D721Med (cell line): Measurements from ENCODE around the gene TF.

Source experiments
- DNase-seq: peaks from one replicate; pipeline ENCODE4 v3.0.0; 2011; ENCODE audit warnings: low spot score; ENCODE audit not compliant: insufficient read length
- FAIRE-seq: peaks from 2 replicates; lab custom pipeline; 2011; peaks lifted over from hg19 to GRCh38; lab: Jason Lieb, UNC
- TF ChIP-seq, protein P1 (sequence below): IDR thresholded peaks from 2 replicates; pipeline ENCODE4 v1.5.1; 2012; ENCODE audit warnings: mild to moderate bottlenecking, control low read depth; ENCODE audit not compliant: insufficient read depth; ENCODE audit errors: missing control alignments

Gene TF

DNA sequence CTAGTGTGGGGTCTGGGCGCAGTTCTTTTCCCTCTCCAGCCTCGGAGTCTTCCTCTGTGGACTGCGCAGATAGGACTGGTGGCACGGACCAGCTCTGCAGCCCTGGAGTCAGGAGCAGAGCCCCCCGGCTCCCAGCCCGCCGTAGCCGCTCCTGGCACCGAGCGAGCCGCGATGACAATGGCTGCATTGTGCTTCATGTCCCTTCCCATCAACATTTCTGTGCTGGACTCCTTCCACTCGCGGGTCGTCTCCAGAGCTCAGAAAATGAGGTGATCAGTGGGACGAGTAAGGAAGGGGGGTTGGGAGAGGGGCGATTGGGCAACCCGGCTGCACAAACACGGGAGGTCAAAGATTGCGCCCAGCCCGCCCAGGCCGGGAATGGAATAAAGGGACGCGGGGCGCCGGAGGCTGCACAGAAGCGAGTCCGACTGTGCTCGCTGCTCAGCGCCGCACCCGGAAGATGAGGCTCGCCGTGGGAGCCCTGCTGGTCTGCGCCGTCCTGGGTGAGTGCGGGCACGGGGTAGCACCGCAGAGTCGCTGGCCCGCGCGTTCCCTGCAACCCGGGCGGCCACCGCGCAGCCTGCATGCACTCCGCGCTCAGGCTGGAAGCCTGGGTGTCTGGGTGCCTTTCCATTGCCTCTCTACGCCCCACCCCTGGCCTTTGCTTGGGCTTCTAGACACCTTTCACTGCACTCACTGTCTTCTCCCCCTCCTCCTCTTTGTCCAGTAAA, at the start of gene TF:
TSS of gene TF (plus strand) at position 413 of the 731 bp plus-strand sequence. CDS start at position 461, 48 bp downstream.
- DNase-seq (no peak), FAIRE-seq (no peak)
- TF ChIP-seq, protein P1, sequence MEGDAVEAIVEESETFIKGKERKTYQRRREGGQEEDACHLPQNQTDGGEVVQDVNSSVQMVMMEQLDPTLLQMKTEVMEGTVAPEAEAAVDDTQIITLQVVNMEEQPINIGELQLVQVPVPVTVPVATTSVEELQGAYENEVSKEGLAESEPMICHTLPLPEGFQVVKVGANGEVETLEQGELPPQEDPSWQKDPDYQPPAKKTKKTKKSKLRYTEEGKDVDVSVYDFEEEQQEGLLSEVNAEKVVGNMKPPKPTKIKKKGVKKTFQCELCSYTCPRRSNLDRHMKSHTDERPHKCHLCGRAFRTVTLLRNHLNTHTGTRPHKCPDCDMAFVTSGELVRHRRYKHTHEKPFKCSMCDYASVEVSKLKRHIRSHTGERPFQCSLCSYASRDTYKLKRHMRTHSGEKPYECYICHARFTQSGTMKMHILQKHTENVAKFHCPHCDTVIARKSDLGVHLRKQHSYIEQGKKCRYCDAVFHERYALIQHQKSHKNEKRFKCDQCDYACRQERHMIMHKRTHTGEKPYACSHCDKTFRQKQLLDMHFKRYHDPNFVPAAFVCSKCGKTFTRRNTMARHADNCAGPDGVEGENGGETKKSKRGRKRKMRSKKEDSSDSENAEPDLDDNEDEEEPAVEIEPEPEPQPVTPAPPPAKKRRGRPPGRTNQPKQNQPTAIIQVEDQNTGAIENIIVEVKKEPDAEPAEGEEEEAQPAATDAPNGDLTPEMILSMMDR, result no peak

DNA sequence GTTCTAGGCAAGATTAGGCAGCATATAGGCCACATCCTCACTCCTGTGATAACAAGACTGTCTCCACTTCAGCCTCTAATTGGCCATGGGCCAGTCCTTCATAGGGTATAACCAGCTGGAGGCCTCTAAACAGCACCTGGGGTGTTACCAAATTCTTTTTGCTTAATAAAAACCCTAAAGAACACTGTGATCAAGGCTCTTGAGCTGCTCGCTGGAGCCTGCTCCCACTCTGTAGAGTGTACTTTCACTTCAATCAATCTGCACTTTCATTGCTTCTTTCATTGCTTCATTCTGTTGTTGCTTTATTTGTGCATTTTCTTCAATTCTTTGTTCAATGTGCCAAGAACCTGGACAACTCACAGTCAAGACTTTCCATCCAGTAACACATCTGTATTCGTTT, 48.2 kb upstream of the TF start:
- TF ChIP-seq, protein P1, result no peak
- DNase-seq, result no peak

DNA sequence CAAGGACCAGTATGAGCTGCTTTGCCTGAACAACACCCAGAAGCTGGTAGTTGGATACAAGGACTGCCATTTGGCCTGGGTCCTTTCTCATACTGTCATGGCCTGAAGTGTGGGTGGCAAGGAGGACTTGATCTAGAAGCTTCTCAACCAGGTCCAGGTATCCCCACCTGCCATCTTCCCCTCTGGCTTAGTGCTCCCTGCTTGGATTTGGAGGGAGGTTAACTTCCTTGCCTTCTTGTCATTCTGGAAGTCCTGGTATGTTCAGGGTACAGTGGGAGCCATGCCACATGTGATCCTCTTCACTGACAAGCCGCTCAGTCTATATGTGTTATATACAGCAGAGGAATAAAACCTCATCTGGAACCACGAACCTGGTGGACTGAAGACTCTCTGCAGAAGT, 46.7 kb upstream of the TF start:
- TF ChIP-seq, protein P1, result no peak
- FAIRE-seq (no peak), DNase-seq (no peak)

More for the DNA sequence above, 48.2 kb upstream of the TF start:
- FAIRE-seq, result no peak

DNA sequence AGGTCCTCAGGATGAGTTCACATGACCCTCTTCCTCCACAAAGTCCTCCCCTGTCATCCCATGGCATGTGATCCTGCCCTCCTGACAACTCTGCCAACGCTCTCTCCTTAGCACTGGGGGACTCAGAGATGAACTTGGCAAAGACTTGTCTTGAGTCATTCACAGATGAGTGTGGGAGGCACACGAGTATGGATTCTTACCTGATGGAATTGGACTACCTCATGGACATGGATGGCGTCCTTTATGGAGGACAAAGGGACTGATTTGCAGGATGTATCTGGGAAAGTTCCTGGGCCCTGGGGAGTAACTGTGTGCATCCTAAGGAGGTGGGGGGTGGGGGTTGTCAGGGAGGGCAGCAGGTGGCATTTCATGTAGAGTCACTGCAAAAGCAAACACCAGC, 46.3 kb upstream of the TF start:
- TF ChIP-seq, protein P1, result no peak
- no peak for DNase-seq
- FAIRE-seq, result no peak

DNA sequence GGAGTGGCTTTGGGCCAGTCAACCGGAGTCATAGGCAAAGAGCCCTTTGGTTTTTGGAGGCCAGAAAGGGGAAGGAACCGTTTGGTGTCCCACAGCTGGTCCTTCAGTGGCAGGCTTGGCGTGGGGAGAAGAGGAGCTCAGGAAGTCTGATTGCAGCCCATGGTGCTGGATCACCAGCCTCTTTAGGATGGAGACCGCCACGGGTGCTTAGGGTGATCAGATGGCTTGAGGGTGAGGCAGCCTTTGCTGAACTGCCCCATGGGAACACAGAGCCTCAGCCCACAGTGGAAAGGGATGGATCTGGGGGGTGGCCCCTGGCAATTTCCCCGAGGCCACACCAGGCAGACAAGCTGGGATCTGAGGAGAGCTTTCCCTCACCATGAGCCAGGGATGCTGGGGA, 45.8 kb upstream of the TF start:
- TF ChIP-seq, protein P1, result no peak
- DNase-seq, result no peak
- no peak for FAIRE-seq

DNA sequence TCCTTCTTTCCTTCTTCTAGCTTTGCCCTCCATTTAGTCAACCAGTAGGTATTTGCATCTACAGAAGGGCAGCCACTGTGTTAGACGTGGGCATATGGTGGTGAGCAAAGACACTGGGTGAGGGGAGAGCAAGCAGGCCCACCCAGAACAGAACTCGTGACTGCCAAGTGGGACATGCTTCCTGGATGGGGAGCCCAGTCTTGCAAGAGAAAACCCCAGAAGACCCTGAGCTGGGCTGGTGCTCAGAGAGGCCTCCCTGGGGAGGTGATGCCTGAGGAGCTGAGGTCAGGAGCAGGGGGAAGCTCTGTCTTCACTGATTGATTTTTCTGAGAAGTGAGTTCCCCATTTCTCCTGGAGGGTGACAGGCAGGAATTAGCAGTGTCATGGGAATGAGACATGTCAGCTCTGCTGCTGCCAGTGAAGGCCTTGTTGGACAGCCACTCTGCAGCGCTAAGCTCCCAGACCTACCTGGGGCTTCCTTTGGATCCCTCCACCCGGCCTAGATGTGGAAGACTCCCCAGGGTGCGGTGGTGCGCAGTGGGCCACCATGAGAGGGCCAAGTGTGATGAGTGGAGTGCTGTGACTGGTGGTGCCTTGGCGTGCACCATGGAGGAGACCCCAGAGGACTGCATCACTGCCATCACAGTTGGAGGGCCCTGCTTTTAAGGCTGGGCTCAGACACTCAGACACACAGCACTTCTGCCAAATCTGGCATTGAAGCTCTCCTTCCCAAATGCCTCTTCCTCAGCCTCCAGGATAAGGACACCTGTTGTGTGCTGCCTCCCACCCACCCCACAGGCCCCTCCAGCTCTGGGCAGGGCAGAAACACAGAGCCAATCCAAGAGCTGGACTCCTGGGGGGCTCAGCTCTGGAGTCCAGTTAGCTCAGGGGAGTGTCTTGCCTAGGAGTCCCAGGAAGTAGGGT, 44.5 kb upstream of the TF start:
- TF ChIP-seq, protein P1, result no peak
- no peak for FAIRE-seq
- DNase-seq, result no peak

DNA sequence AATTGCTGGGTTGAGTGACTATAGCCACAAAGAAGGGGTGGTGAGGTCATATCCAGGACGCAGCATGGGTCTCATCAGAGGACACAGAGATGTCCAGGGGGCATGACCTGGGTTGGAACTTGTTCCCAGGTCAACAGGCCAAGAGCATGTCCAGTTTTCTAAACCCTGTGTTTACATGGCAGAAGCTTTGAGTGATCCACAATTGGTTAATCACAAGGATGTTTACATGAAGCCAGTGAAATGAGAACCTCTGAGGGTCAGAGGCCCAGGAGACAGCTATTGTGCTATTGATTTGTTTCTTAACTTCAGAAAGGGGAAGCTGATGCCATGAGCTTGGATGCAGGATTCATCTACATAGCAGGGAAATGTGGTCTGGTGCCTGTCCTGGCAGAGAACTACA, 42.3 kb upstream of the TF start:
- TF ChIP-seq, protein P1, result no peak
- FAIRE-seq (no peak), DNase-seq (no peak)
